Measurements from ENCODE around the gene WDR53.
A peak's percentile ranks its signal among the peaks of the same experiment; 100 is the strongest.
"Not testable (repeated sequence)": the region's sequence is repeated elsewhere in the genome, so short reads cannot be mapped to it uniquely, and the experiment has no call there.

WDR53 gene

GRCh38 chr3:196590279-196590678 lies 21.9 kb upstream of the WDR53 start:
- DNase-seq (ENCODE audit: low read depth), result no peak
- H3K4me3 ChIP-seq (ENCODE audit: low read length), result no peak overlapping the region
- TF ChIP-seq CTCF (conservative IDR thresholded peaks at IDR 0.05; ENCODE audit: low read length), result no peak

GRCh38 chr3:196585044-196585757 lies 16.8 kb upstream of the WDR53 start:
- no peak overlapping the region for H3K4me3 ChIP-seq (ENCODE audit: low read length)
- TF ChIP-seq CTCF (conservative IDR thresholded peaks at IDR 0.05; ENCODE audit: low read length), result no peak
- no peak for DNase-seq (ENCODE audit: low read depth)

GRCh38 chr3:196572389-196572788 lies 4.0 kb upstream of the WDR53 start:
- H3K4me3 ChIP-seq (ENCODE audit: low read length), result no peak overlapping the region

GRCh38 chr3:196570332-196570731 lies 2.0 kb upstream of the WDR53 start:
- not testable (repeated sequence) for H3K4me3 ChIP-seq (ENCODE audit: low read length); DNase-seq (ENCODE audit: low read depth)

More at GRCh38 chr3:196572389-196572788, 4.0 kb upstream of the WDR53 start:
- TF ChIP-seq CTCF (conservative IDR thresholded peaks at IDR 0.05; ENCODE audit: low read length), result no peak
- DNase-seq (ENCODE audit: low read depth), result no peak

- peak overlapping the region; percentile 88 for H3K4me3 ChIP-seq (ENCODE audit: low read length)
- peak; percentile 16 for DNase-seq (ENCODE audit: low read depth)
- no peak for TF ChIP-seq CTCF (conservative IDR thresholded peaks at IDR 0.05; ENCODE audit: low read length)
Measured at GRCh38 chr3:196569003-196569516, 706 bp upstream of the WDR53 start.

- no peak overlapping the region for H3K4me3 ChIP-seq (ENCODE audit: low read length)
- no peak for TF ChIP-seq CTCF (conservative IDR thresholded peaks at IDR 0.05; ENCODE audit: low read length)
- no peak for DNase-seq (ENCODE audit: low read depth)
Measured at GRCh38 chr3:196563721-196564225, 4.6 kb downstream of the WDR53 start.

GRCh38 chr3:196559826-196560225 lies 8.5 kb downstream of the WDR53 start:
- no peak for TF ChIP-seq CTCF (conservative IDR thresholded peaks at IDR 0.05; ENCODE audit: low read length)
- no peak for DNase-seq (ENCODE audit: low read depth)
- H3K4me3 ChIP-seq (ENCODE audit: low read length), result no peak overlapping the region
